ENCODE data around the gene GPRC5C. TPM values are rescaled to one million over a fixed set of nuclear protein-coding genes. Genes with fewer than 3 reads are reported as not detected.

GPRC5C gene
- total RNA-seq, 2 experiments from 2014 or later, result 1.2 to 2.0 TPM

- peak; percentile 77 for DNase-seq
- H3K36me3 Mint-ChIP-seq (ENCODE audit: low read depth), result peaks cover 19% of the 10 kb centered on the region
- no peak for TF ChIP-seq CTCF (IDR thresholded peaks at IDR 0.05)
- intact Hi-C loops (cut with micrococcal nuclease), result no loop called here
- H3K4me1 Mint-ChIP-seq (ENCODE audit: low read depth), result peaks cover 52% of the 10 kb centered on the region
- peak overlapping the region; percentile 92 for H3K27ac Mint-ChIP-seq
- ChIA-PET POLR2A (no interaction called here), CTCF (interaction anchor here (0.6 to 2.0 kb wide), 6 partner anchors 22 to 111 kb away, joined by 3 to 11 read pairs (median 4); no protein-coding TSS in a partner anchor)
- H3K9me3 Mint-ChIP-seq, result peaks cover 19% of the 10 kb centered on the region
- H3K27me3 Mint-ChIP-seq, result no peaks in the 10 kb centered on the region
- peak; percentile 88 for ATAC-seq
- H3K4me3 Mint-ChIP-seq, result peak overlapping the region; percentile 24
Observed at GRCh38 chr17:74478420-74479100, 46.7 kb downstream of the GPRC5C start.

- peaks cover 12% of the 10 kb centered on the region for H3K36me3 Mint-ChIP-seq (ENCODE audit: low read depth)
- DNase-seq (no peak), ATAC-seq (no peak)
- TF ChIP-seq CTCF (IDR thresholded peaks at IDR 0.05), result no peak
- ChIA-PET CTCF (interaction anchor here (1.0 to 1.8 kb wide), 5 partner anchors 14 to 112 kb away, joined by 3 to 7 read pairs (median 3); partner anchors contain the start of gene GPR142), POLR2A (interaction anchor here (0.6 kb wide), 1 partner anchor 107 kb away, joined by 3 read pairs; no protein-coding TSS in a partner anchor)
- H3K4me3 Mint-ChIP-seq, result no peak overlapping the region
- no peaks in the 10 kb centered on the region for H3K27me3 Mint-ChIP-seq
- intact Hi-C loops (cut with micrococcal nuclease), result no loop called here
- peaks cover 37% of the 10 kb centered on the region for H3K4me1 Mint-ChIP-seq (ENCODE audit: low read depth)
- H3K27ac Mint-ChIP-seq, result peak overlapping the region; percentile 53
- peaks cover 16% of the 10 kb centered on the region for H3K9me3 Mint-ChIP-seq
Observed at GRCh38 chr17:74480290-74480689, 48.4 kb downstream of the GPRC5C start.

GRCh38 chr17:74481621-74482020, 49.7 kb downstream of the GPRC5C start:
- no peak for DNase-seq
- intact Hi-C loops (cut with micrococcal nuclease), result no loop called here
- TF ChIP-seq CTCF (IDR thresholded peaks at IDR 0.05), result no peak
- Mint-ChIP-seq H3K27ac (peak overlapping the region; percentile 57), H3K27me3 (no peaks in the 10 kb centered on the region), H3K36me3 (ENCODE audit: low read depth) (peaks cover 4% of the 10 kb centered on the region), H3K4me3 (no peak overlapping the region), H3K4me1 (ENCODE audit: low read depth) (peaks cover 35% of the 10 kb centered on the region), H3K9me3 (peaks cover 4% of the 10 kb centered on the region)
- ChIA-PET CTCF (interaction anchor here (1.0 to 3.5 kb wide), 4 partner anchors 9 to 114 kb away, joined by 5 to 12 read pairs (median 6); partner anchors contain the start of gene GPR142), POLR2A (no interaction called here)
- ATAC-seq, result no peak

GRCh38 chr17:74484066-74484465, 52.2 kb downstream of the GPRC5C start:
- TF ChIP-seq CTCF (IDR thresholded peaks at IDR 0.05), result no peak
- no peak overlapping the region for H3K27ac Mint-ChIP-seq
- POLR2A ChIA-PET, result no interaction called here
- H3K27me3 Mint-ChIP-seq, result no peaks in the 10 kb centered on the region
- H3K9me3 Mint-ChIP-seq, result no peaks in the 10 kb centered on the region
- H3K4me3 Mint-ChIP-seq, result no peak overlapping the region
- intact Hi-C loops (cut with micrococcal nuclease), result no loop called here
- ATAC-seq, result no peak
- peaks cover 2% of the 10 kb centered on the region for H3K36me3 Mint-ChIP-seq (ENCODE audit: low read depth)
- no peak for DNase-seq
- H3K4me1 Mint-ChIP-seq (ENCODE audit: low read depth), result peaks cover 18% of the 10 kb centered on the region
- CTCF ChIA-PET, result interaction anchor here (0.6 to 3.5 kb wide), 8 partner anchors 8 to 252 kb away, joined by 3 to 12 read pairs (median 4); partner anchors contain the start of gene RAB37
